Activated CD4-positive, alpha-beta T cell treated with anti-CD3 and anti-CD28 coated beads for 36 hours (primary cell): Measurements from ENCODE around the gene GABRR3. TPM values are rescaled to one million over a fixed set of nuclear protein-coding genes. Genes with fewer than 3 reads are reported as not detected.

ENCODE experiments used
- ATAC-seq: fragments of 200-7000 bp; cut with Tn5 transposase; one replicate; pipeline ENCODE4 v1.10.0; 2021; ENCODE audit warnings: mild to moderate bottlenecking, moderate library complexity
- CTCF ChIA-PET: fragments of 350-600 bp; sonication (Branson Sonifier 250); formaldehyde crosslinking; loops from one replicate; lab custom pipeline; 2021; ENCODE audit warnings: antibody characterized with exemption; lab: Charles Lee
- POLR2A ChIA-PET: fragments of 350-600 bp; sonication (Branson Sonifier 250); formaldehyde crosslinking; loops from one replicate; lab custom pipeline; 2021; ENCODE audit warnings: antibody characterized with exemption, inconsistent platforms; lab: Charles Lee
- DNase-seq: peaks from one replicate; pipeline ENCODE4 v3.0.0-alpha.2; 2020
- H3K27ac Mint-ChIP-seq: one replicate; pipeline ENCODE4 v1.8.0; 2021; ENCODE audit warnings: mixed read lengths
- H3K27me3 Mint-ChIP-seq: one replicate; pipeline ENCODE4 v1.8.0; 2021; ENCODE audit warnings: mixed read lengths
- H3K36me3 Mint-ChIP-seq: one replicate; pipeline ENCODE4 v1.8.0; 2021; ENCODE audit warnings: low read depth, mixed read lengths
- H3K4me1 Mint-ChIP-seq: one replicate; pipeline ENCODE4 v1.8.0; 2021; ENCODE audit warnings: mixed read lengths
- H3K4me3 Mint-ChIP-seq: one replicate; pipeline ENCODE4 v1.8.0; 2021; ENCODE audit warnings: mild to moderate bottlenecking, moderate library complexity, mixed read lengths
- H3K9me3 Mint-ChIP-seq: one replicate; pipeline ENCODE4 v1.8.0; 2021; ENCODE audit warnings: low read depth, mixed read lengths
- intact Hi-C, 2 experiments: fragments of 100-400 bp; cut with DNase I in 1 of 2; cut with micrococcal nuclease in 1 of 2; formaldehyde crosslinking; loops; one replicate each; pipeline versions ENCODE4 v1.14.2 to v1.15.1; 2022 to 2024; cut with DNase I, micrococcal nuclease
- total RNA-seq, 2 experiments: library from RNA; stranded (reverse); gene quantifications; one replicate each; pipeline ENCODE4 v1.2.3, GENCODE V29; 2021

GABRR3 gene
- total RNA-seq, 2 experiments from 2014 or later = not detected

GRCh38 chr3:98005438-98005837 is 29.7 kb downstream of the GABRR3 start:
- H3K36me3 Mint-ChIP-seq = no peaks in the 10 kb centered on the region
- ATAC-seq (no peak), DNase-seq (no peak)
- H3K4me1 Mint-ChIP-seq = peaks cover 24% of the 10 kb centered on the region
- intact Hi-C loops = no loop called here
- no peak overlapping the region for H3K4me3 Mint-ChIP-seq
- no peak overlapping the region for H3K27ac Mint-ChIP-seq
- H3K9me3 Mint-ChIP-seq = no peaks in the 10 kb centered on the region
- CTCF ChIA-PET = interaction anchor here (0.6 to 12.3 kb wide), 3 partner anchors 10 to 32 kb away, joined by 3 to 118 read pairs (median 5); no protein-coding TSS in a partner anchor
- POLR2A ChIA-PET = no interaction called here
- H3K27me3 Mint-ChIP-seq = no peaks in the 10 kb centered on the region

- ChIA-PET CTCF (interaction anchor here (0.6 to 12.3 kb wide), 3 partner anchors 19 to 1638 kb away, joined by 3 to 118 read pairs (median 4); no protein-coding TSS in a partner anchor), POLR2A (interaction anchor here (0.7 kb wide), 1 partner anchor 208 kb away, joined by 3 read pairs; no protein-coding TSS in a partner anchor)
- Mint-ChIP-seq H3K4me1 (peaks cover 24% of the 10 kb centered on the region), H3K27me3 (no peaks in the 10 kb centered on the region), H3K9me3 (no peaks in the 10 kb centered on the region), H3K36me3 (no peaks in the 10 kb centered on the region), H3K27ac (no peak overlapping the region), H3K4me3 (no peak overlapping the region)
- ATAC-seq (no peak), DNase-seq (no peak)
- intact Hi-C loops = no loop called here
Observed at GRCh38 chr3:98004721-98005120, 30.4 kb downstream of the GABRR3 start.

- CTCF ChIA-PET = interaction anchor here (1.0 kb wide), 2 partner anchors 12 to 210 kb away, joined by 4 to 5 read pairs; no protein-coding TSS in a partner anchor
- H3K27ac Mint-ChIP-seq = peak overlapping the region; percentile 13
- DNase-seq (no peak), ATAC-seq (no peak)
- POLR2A ChIA-PET = no interaction called here
- H3K27me3 Mint-ChIP-seq = no peaks in the 10 kb centered on the region
- H3K36me3 Mint-ChIP-seq = no peaks in the 10 kb centered on the region
- no peaks in the 10 kb centered on the region for H3K9me3 Mint-ChIP-seq
- H3K4me1 Mint-ChIP-seq = peaks cover 21% of the 10 kb centered on the region
- intact Hi-C loops = no loop called here
- H3K4me3 Mint-ChIP-seq = no peak overlapping the region
Observed at GRCh38 chr3:98003306-98003969, 31.7 kb downstream of the GABRR3 start.

- H3K4me3 Mint-ChIP-seq = no peak overlapping the region
- CTCF ChIA-PET = interaction anchor here (1.0 kb wide), 1 partner anchor 12 kb away, joined by 5 read pairs; no protein-coding TSS in a partner anchor
- H3K4me1 Mint-ChIP-seq = peaks cover 21% of the 10 kb centered on the region
- no peaks in the 10 kb centered on the region for H3K9me3 Mint-ChIP-seq
- H3K36me3 Mint-ChIP-seq = no peaks in the 10 kb centered on the region
- intact Hi-C loops = no loop called here
- DNase-seq (no peak), ATAC-seq (no peak)
- no peaks in the 10 kb centered on the region for H3K27me3 Mint-ChIP-seq
- POLR2A ChIA-PET = no interaction called here
- H3K27ac Mint-ChIP-seq = no peak overlapping the region
Observed at GRCh38 chr3:98002717-98003116, 32.4 kb downstream of the GABRR3 start.

- no peak for ATAC-seq
- no peak for DNase-seq
- POLR2A ChIA-PET = no interaction called here
- Mint-ChIP-seq H3K4me3 (no peak overlapping the region), H3K9me3 (no peaks in the 10 kb centered on the region), H3K27ac (no peak overlapping the region), H3K36me3 (no peaks in the 10 kb centered on the region), H3K27me3 (no peaks in the 10 kb centered on the region), H3K4me1 (peaks cover 9% of the 10 kb centered on the region)
- CTCF ChIA-PET = interaction anchor here (1.2 kb wide), 1 partner anchor 23 kb away, joined by 5 read pairs; no protein-coding TSS in a partner anchor
- intact Hi-C loops = no loop called here
Observed at GRCh38 chr3:97999994-98000393, 35.1 kb downstream of the GABRR3 start.

GRCh38 chr3:97999103-97999502 is 36.0 kb downstream of the GABRR3 start:
- ATAC-seq (no peak), DNase-seq (no peak)
- intact Hi-C loops = no loop called here
- Mint-ChIP-seq H3K36me3 (no peaks in the 10 kb centered on the region), H3K9me3 (no peaks in the 10 kb centered on the region), H3K4me1 (peaks cover 9% of the 10 kb centered on the region), H3K4me3 (no peak overlapping the region), H3K27ac (no peak overlapping the region), H3K27me3 (no peaks in the 10 kb centered on the region)
- ChIA-PET POLR2A (no interaction called here), CTCF (interaction anchor here (2.1 kb wide), 1 partner anchor 23 kb away, joined by 8 read pairs; no protein-coding TSS in a partner anchor)

- peaks cover 3% of the 10 kb centered on the region for H3K4me1 Mint-ChIP-seq
- intact Hi-C loops = no loop called here
- H3K27ac Mint-ChIP-seq = no peak overlapping the region
- no peaks in the 10 kb centered on the region for H3K36me3 Mint-ChIP-seq
- CTCF ChIA-PET = no interaction called here
- H3K9me3 Mint-ChIP-seq = no peaks in the 10 kb centered on the region
- no peak for ATAC-seq
- peaks cover 2% of the 10 kb centered on the region for H3K27me3 Mint-ChIP-seq
- POLR2A ChIA-PET = no interaction called here
- DNase-seq = no peak
- no peak overlapping the region for H3K4me3 Mint-ChIP-seq
Observed at GRCh38 chr3:97996988-97997387, 38.1 kb downstream of the GABRR3 start.

- ATAC-seq = no peak
- ChIA-PET POLR2A (no interaction called here), CTCF (no interaction called here)
- Mint-ChIP-seq H3K36me3 (peaks cover 1% of the 10 kb centered on the region), H3K27me3 (peaks cover 2% of the 10 kb centered on the region), H3K27ac (no peak overlapping the region), H3K4me3 (no peak overlapping the region), H3K9me3 (no peaks in the 10 kb centered on the region), H3K4me1 (peaks cover 23% of the 10 kb centered on the region)
- no peak for DNase-seq
- intact Hi-C loops = no loop called here
Observed at GRCh38 chr3:97994328-97994945, 40.7 kb downstream of the GABRR3 start.

GRCh38 chr3:97993526-97993925 is 41.6 kb downstream of the GABRR3 start:
- ATAC-seq (no peak), DNase-seq (no peak)
- Mint-ChIP-seq H3K27ac (no peak overlapping the region), H3K9me3 (no peaks in the 10 kb centered on the region), H3K4me1 (peaks cover 23% of the 10 kb centered on the region), H3K27me3 (peaks cover 2% of the 10 kb centered on the region), H3K4me3 (no peak overlapping the region), H3K36me3 (peaks cover 1% of the 10 kb centered on the region)
- intact Hi-C loops = no loop called here
- ChIA-PET POLR2A (no interaction called here), CTCF (no interaction called here)

- ChIA-PET POLR2A (no interaction called here), CTCF (interaction anchor here (0.7 kb wide), 1 partner anchor 171 kb away, joined by 4 read pairs; no protein-coding TSS in a partner anchor)
- Mint-ChIP-seq H3K36me3 (peaks cover 1% of the 10 kb centered on the region), H3K9me3 (no peaks in the 10 kb centered on the region), H3K27ac (no peak overlapping the region), H3K4me1 (peaks cover 23% of the 10 kb centered on the region), H3K4me3 (no peak overlapping the region), H3K27me3 (peaks cover 2% of the 10 kb centered on the region)
- intact Hi-C loops = no loop called here
- ATAC-seq = no peak
- no peak for DNase-seq
Observed at GRCh38 chr3:97992547-97993173, 42.5 kb downstream of the GABRR3 start.

- Mint-ChIP-seq H3K27me3 (peaks cover 2% of the 10 kb centered on the region), H3K27ac (no peak overlapping the region), H3K4me3 (peak overlapping the region; percentile 39), H3K4me1 (peaks cover 23% of the 10 kb centered on the region), H3K36me3 (peaks cover 1% of the 10 kb centered on the region), H3K9me3 (no peaks in the 10 kb centered on the region)
- DNase-seq (peak; percentile 38), ATAC-seq (peak; percentile 82)
- intact Hi-C loops = no loop called here
- POLR2A ChIA-PET = interaction anchor here (0.5 to 0.8 kb wide), 2 partner anchors 19 to 30 kb away, joined by 3 to 6 read pairs; partner anchors contain the start of gene RIOX2
- CTCF ChIA-PET = interaction anchor here (0.6 to 0.7 kb wide), 3 partner anchors 20 to 47 kb away, joined by 3 read pairs; no protein-coding TSS in a partner anchor
Observed at GRCh38 chr3:97991293-97991682, 43.8 kb downstream of the GABRR3 start.
